Smooth muscle cell (in vitro differentiated cells): ENCODE data around the gene CDHR1. TPM values are rescaled to one million over a fixed set of nuclear protein-coding genes. Genes with fewer than 3 reads are reported as not detected.

ENCODE experiments used
- DNase-seq: peaks from one replicate; lab custom pipeline; 2025; ENCODE audit not compliant: unreplicated experiment; lab: John Stamatoyannopoulos, UW
- H2AFZ ChIP-seq: fragments of 200-600 bp; sonication (generic); 2 replicates; pipeline ENCODE4 v1.6.0; 2016; ENCODE audit warnings: antibody characterized with exemption, low read depth, mild to moderate bottlenecking
- H3F3A ChIP-seq: fragments of 200-600 bp; sonication (generic); 2 replicates; pipeline ENCODE4 v1.6.0; 2017; ENCODE audit warnings: antibody characterized with exemption, low read depth
- H3K27ac ChIP-seq: fragments of 200-600 bp; sonication (generic); 2 replicates; pipeline ENCODE4 v1.5.1; 2016; ENCODE audit warnings: low read depth, mild to moderate bottlenecking
- H3K27me3 ChIP-seq: fragments of 200-600 bp; sonication (generic); 2 replicates; pipeline ENCODE4 v1.6.1; 2016; ENCODE audit warnings: low read depth, mild to moderate bottlenecking
- H3K36me3 ChIP-seq: fragments of 200-600 bp; sonication (generic); 2 replicates; pipeline ENCODE4 v1.5.1; 2016; ENCODE audit warnings: low read depth
- H3K4me1 ChIP-seq: fragments of 200-600 bp; sonication (generic); 2 replicates; pipeline ENCODE4 v1.5.1; 2016; ENCODE audit warnings: low read depth
- H3K4me2 ChIP-seq: fragments of 200-600 bp; sonication (generic); 2 replicates; pipeline ENCODE4 v1.6.0; 2016; ENCODE audit warnings: mild to moderate bottlenecking
- H3K4me3 ChIP-seq: fragments of 200-600 bp; sonication (generic); 2 replicates; pipeline ENCODE4 v1.5.1; 2016; ENCODE audit warnings: mild to moderate bottlenecking
- H3K79me2 ChIP-seq: fragments of 200-600 bp; sonication (generic); 2 replicates; pipeline ENCODE4 v1.6.0; 2016; ENCODE audit warnings: low read depth, mild to moderate bottlenecking
- H3K9ac ChIP-seq: fragments of 200-600 bp; sonication (generic); 2 replicates; pipeline ENCODE4 v1.6.0; 2016; ENCODE audit warnings: low read depth
- H3K9me3 ChIP-seq: fragments of 200-600 bp; sonication (generic); replicated peaks from 2 replicates; pipeline ENCODE4 v1.5.1; 2016; ENCODE audit warnings: low read depth
- H4K20me1 ChIP-seq: fragments of 200-600 bp; sonication (generic); 2 replicates; pipeline ENCODE4 v1.6.0; 2016; ENCODE audit warnings: low read depth
- WGBS: methylation state at CpG from one replicate; pipeline ENCODE4 v1.1.7; 2016; ENCODE audit warnings: low lambda C conversion rate; 5-methylcytosine and 5-hydroxymethylcytosine counted together
- polyA plus RNA-seq: library from polyadenylated mRNA; unstranded; fragments of >200 nt; fragmentation: Nextera tagmentation; extraction: Ambion mirVana; gene quantifications from 2 replicates; pipeline ENCODE4 v1.2.1, GENCODE V29; 2016
- total RNA-seq: library from RNA; depleted of rRNA; stranded (reverse); fragments of >200 nt; gene quantifications from 2 replicates; pipeline ENCODE4 v1.2.3, GENCODE V29; 2014
- TF ChIP-seq, protein P1 (sequence below): fragments of 200-600 bp; sonication (generic); IDR thresholded peaks from 2 replicates; pipeline ENCODE4 v1.5.1; 2017; ENCODE audit warnings: borderline replicate concordance, mild to moderate bottlenecking, antibody characterized with exemption; ENCODE audit not compliant: insufficient read depth, poor library complexity, severe bottlenecking

Gene CDHR1
- total and polyA plus RNA-seq, 2 experiments from 2014 or later = 0.67 to 1.2 TPM

GRCh38 chr10:84213076-84213475, 18.7 kb downstream of the CDHR1 start:
- 91% methylated on average over 11 of the region's 11 CpGs for WGBS
- Histone ChIP-seq H3F3A (no peaks in the 10 kb centered on the region), H3K36me3 (no peaks in the 10 kb centered on the region), H3K9me3 (no peaks in the 10 kb centered on the region), H2AFZ (no peak overlapping the region), H3K27me3 (no peaks in the 10 kb centered on the region), H3K9ac (no peak overlapping the region), H3K4me1 (no peaks in the 10 kb centered on the region), H3K4me2 (no peak overlapping the region), H3K79me2 (no peaks in the 10 kb centered on the region), H3K4me3 (no peak overlapping the region), H4K20me1 (no peaks in the 10 kb centered on the region), H3K27ac (no peak overlapping the region)
- no peak for DNase-seq
- TF ChIP-seq, protein P1, sequence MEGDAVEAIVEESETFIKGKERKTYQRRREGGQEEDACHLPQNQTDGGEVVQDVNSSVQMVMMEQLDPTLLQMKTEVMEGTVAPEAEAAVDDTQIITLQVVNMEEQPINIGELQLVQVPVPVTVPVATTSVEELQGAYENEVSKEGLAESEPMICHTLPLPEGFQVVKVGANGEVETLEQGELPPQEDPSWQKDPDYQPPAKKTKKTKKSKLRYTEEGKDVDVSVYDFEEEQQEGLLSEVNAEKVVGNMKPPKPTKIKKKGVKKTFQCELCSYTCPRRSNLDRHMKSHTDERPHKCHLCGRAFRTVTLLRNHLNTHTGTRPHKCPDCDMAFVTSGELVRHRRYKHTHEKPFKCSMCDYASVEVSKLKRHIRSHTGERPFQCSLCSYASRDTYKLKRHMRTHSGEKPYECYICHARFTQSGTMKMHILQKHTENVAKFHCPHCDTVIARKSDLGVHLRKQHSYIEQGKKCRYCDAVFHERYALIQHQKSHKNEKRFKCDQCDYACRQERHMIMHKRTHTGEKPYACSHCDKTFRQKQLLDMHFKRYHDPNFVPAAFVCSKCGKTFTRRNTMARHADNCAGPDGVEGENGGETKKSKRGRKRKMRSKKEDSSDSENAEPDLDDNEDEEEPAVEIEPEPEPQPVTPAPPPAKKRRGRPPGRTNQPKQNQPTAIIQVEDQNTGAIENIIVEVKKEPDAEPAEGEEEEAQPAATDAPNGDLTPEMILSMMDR = no peak

DNA sequence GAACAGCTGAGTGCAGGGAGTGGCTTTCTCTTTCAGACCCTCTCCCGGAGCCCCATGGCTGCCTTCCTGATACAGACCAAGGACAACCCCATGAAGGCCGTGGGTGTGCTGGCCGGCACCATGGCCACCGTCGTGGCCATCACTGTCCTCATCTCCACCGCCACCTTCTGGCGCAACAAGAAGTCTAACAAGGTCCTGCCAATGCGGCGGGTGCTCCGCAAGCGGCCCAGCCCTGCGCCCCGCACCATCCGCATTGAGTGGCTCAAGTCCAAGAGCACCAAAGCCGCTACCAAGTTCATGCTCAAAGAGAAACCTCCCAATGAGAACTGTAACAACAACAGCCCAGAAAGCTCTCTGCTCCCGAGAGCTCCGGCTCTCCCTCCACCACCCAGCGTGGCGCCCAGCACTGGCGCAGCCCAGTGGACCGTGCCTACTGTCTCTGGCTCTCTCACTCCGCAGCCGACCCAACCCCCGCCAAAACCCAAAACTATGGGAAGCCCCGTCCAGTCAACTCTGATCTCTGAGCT, 19.8 kb downstream of the CDHR1 start:
- Histone ChIP-seq H3K4me1 (no peaks in the 10 kb centered on the region), H3K27me3 (no peaks in the 10 kb centered on the region), H3K79me2 (no peaks in the 10 kb centered on the region), H3K27ac (no peak overlapping the region), H2AFZ (no peak overlapping the region), H3K4me3 (no peak overlapping the region), H4K20me1 (no peaks in the 10 kb centered on the region), H3K9ac (no peak overlapping the region), H3K36me3 (no peaks in the 10 kb centered on the region), H3K4me2 (no peak overlapping the region), H3K9me3 (no peaks in the 10 kb centered on the region), H3F3A (no peaks in the 10 kb centered on the region)
- TF ChIP-seq, protein P1 = no peak
- DNase-seq = no peak
- 95% methylated on average over 25 of the region's 25 CpGs for WGBS

GRCh38 chr10:84214612-84215235, 20.4 kb downstream of the CDHR1 start:
- no peak for DNase-seq
- H3K36me3 ChIP-seq = no peaks in the 10 kb centered on the region
- WGBS = 56% methylated on average over 12 of the region's 12 CpGs

More at GRCh38 chr10:84214612-84215235, 20.4 kb downstream of the CDHR1 start:
- Histone ChIP-seq H3K9ac (no peak overlapping the region), H2AFZ (no peak overlapping the region), H3K27me3 (no peaks in the 10 kb centered on the region), H3K4me1 (no peaks in the 10 kb centered on the region), H3K27ac (no peak overlapping the region), H3K4me2 (no peak overlapping the region), H3F3A (no peaks in the 10 kb centered on the region), H3K9me3 (no peaks in the 10 kb centered on the region), H3K79me2 (no peaks in the 10 kb centered on the region), H4K20me1 (no peaks in the 10 kb centered on the region), H3K4me3 (no peak overlapping the region)
- TF ChIP-seq, protein P1 = peak; percentile 35
